ENCODE data around the gene FGFR3.

Gene FGFR3

DNA sequence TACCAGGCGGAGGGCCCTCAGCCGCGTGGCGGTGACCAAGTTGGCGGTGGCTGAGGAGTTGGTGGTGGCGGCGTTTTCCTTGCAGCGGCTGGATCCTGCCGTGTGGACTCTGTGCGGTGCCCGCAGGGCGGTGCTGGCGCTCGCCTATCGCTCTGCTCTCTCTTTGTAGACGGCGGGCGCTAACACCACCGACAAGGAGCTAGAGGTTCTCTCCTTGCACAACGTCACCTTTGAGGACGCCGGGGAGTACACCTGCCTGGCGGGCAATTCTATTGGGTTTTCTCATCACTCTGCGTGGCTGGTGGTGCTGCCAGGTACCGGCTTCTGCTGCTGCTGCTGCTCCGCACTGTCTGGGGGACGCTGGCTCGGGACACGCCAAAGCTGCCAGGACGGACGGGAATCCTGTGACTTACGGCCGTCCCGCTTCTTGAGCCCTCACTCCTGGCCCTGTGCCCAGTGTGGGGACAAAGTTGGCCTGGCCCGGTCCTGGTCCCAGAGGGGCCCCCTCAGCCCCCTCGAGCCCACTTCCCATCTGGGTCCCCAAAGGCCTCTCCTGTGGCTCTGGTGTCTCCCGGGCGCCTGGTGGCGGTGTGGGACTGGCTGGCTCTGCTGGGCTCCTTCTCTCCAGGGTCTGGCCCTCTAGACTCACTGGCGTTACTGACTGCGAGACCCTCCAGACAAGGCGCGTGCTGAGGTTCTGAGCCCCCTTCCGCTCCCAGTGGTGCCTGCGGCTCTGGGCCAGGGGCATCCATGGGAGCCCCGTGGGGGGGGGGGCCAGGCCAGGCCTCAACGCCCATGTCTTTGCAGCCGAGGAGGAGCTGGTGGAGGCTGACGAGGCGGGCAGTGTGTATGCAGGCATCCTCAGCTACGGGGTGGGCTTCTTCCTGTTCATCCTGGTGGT lies 10.7 kb downstream of the FGFR3 start:
- TF ChIP-seq, protein P1, sequence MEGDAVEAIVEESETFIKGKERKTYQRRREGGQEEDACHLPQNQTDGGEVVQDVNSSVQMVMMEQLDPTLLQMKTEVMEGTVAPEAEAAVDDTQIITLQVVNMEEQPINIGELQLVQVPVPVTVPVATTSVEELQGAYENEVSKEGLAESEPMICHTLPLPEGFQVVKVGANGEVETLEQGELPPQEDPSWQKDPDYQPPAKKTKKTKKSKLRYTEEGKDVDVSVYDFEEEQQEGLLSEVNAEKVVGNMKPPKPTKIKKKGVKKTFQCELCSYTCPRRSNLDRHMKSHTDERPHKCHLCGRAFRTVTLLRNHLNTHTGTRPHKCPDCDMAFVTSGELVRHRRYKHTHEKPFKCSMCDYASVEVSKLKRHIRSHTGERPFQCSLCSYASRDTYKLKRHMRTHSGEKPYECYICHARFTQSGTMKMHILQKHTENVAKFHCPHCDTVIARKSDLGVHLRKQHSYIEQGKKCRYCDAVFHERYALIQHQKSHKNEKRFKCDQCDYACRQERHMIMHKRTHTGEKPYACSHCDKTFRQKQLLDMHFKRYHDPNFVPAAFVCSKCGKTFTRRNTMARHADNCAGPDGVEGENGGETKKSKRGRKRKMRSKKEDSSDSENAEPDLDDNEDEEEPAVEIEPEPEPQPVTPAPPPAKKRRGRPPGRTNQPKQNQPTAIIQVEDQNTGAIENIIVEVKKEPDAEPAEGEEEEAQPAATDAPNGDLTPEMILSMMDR (IDR thresholded peaks at IDR 0.05), result no peak

DNA sequence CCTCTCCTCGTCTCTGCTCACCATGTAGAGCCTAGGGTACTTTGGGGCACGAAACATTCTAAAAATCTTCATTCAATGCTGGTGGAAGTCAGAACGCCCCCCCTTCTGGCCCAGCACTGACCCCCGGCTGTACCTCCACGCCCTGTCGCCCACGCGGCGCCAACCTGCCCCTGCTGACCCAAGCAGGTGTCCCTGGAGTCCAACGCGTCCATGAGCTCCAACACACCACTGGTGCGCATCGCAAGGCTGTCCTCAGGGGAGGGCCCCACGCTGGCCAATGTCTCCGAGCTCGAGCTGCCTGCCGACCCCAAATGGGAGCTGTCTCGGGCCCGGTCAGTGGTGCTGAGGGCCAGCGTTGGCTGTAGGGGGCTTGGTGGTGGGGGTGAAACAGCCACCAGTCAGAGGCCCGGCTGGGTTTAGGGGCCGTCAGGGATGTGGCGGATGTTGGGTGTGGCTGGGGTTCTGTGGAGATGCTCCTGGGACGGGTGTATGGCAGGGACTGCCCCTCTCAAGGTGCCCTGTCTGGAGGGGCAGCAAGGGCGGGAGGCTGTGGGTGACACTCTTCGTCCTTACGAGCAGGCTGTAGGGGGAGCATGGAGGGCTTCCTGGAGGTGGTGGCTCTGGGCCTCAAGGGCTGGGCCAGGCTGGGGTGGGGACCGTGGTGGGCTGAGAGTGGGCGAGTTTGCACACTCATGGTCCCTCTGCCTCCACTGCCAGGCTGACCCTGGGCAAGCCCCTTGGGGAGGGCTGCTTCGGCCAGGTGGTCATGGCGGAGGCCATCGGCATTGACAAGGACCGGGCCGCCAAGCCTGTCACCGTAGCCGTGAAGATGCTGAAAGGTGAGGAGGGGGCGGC lies 11.8 kb downstream of the FGFR3 start:
- TF ChIP-seq, protein P1 (IDR thresholded peaks at IDR 0.05), result no peak

DNA sequence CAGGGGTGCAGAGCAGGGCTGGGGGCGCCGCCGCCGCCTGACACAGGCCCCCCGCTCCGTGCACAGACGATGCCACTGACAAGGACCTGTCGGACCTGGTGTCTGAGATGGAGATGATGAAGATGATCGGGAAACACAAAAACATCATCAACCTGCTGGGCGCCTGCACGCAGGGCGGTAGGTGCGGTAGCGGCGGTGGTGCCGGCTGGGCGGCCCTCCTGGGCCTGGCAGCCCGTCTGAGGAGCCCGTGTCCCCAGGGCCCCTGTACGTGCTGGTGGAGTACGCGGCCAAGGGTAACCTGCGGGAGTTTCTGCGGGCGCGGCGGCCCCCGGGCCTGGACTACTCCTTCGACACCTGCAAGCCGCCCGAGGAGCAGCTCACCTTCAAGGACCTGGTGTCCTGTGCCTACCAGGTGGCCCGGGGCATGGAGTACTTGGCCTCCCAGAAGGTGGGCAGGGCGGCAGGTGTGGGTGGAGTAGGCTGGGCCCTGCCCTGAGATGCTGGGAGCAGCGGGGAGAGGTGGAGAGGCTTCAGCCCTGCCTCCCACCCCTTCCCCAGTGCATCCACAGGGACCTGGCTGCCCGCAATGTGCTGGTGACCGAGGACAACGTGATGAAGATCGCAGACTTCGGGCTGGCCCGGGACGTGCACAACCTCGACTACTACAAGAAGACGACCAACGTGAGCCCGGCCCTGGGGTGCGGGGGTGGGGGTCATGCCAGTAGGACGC lies 12.6 kb downstream of the FGFR3 start:
- TF ChIP-seq, protein P1 (IDR thresholded peaks at IDR 0.05), result no peak

DNA sequence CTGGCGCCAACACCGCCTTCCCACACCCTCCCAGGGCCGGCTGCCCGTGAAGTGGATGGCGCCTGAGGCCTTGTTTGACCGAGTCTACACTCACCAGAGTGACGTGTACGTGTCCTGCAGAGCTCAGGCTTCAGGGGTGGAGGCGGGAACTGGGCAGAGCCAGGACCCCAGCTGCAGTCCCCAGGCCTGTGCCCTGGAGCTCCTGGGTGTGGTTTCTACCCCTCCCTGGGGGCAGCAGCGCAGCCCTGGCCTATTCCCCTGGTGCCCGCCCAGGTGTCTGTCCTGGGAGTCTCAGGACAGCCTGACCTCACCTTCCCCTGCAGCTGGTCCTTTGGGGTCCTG lies 13.1 kb downstream of the FGFR3 start:
- TF ChIP-seq, protein P1 (IDR thresholded peaks at IDR 0.05), result no peak

DNA sequence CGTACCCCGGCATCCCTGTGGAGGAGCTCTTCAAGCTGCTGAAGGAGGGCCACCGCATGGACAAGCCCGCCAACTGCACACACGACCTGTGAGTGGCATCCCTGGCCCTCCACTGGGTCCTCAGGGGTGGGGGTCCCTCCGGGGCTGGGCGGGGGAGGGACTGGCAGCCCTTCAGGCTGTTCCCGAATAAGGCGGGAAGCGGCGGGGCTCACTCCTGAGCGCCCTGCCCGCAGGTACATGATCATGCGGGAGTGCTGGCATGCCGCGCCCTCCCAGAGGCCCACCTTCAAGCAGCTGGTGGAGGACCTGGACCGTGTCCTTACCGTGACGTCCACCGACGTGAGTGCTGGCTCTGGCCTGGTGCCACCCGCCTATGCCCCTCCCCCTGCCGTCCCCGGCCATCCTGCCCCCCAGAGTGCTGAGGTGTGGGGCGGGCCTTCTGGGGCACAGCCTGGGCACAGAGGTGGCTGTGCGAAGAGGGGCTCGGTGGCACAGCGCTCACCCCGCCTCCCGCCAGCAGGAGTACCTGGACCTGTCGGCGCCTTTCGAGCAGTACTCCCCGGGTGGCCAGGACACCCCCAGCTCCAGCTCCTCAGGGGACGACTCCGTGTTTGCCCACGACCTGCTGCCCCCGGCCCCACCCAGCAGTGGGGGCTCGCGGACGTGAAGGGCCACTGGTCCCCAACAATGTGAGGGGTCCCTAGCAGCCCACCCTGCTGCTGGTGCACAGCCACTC lies 13.7 kb downstream of the FGFR3 start:
- TF ChIP-seq, protein P1 (IDR thresholded peaks at IDR 0.05), result no peak

DNA sequence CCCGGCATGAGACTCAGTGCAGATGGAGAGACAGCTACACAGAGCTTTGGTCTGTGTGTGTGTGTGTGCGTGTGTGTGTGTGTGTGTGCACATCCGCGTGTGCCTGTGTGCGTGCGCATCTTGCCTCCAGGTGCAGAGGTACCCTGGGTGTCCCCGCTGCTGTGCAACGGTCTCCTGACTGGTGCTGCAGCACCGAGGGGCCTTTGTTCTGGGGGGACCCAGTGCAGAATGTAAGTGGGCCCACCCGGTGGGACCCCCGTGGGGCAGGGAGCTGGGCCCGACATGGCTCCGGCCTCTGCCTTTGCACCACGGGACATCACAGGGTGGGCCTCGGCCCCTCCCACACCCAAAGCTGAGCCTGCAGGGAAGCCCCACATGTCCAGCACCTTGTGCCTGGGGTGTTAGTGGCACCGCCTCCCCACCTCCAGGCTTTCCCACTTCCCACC lies 14.3 kb downstream of the FGFR3 start:
- TF ChIP-seq, protein P1 (IDR thresholded peaks at IDR 0.05), result no peak

DNA sequence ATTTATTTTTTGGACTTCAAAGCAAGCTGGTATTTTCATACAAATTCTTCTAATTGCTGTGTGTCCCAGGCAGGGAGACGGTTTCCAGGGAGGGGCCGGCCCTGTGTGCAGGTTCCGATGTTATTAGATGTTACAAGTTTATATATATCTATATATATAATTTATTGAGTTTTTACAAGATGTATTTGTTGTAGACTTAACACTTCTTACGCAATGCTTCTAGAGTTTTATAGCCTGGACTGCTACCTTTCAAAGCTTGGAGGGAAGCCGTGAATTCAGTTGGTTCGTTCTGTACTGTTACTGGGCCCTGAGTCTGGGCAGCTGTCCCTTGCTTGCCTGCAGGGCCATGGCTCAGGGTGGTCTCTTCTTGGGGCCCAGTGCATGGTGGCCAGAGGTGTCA lies 15.3 kb downstream of the FGFR3 start:
- TF ChIP-seq, protein P1 (IDR thresholded peaks at IDR 0.05), result no peak

Measured in LNCAP (cell line).